Keratinocyte (primary cell): ENCODE results near the gene DAB1. TPM values are rescaled to one million over a fixed set of nuclear protein-coding genes. Genes with fewer than 3 reads are reported as not detected.

Experiments
- DNase-seq: peaks from one replicate; pipeline ENCODE4 v3.0.0-alpha.2; 2011; ENCODE audit warnings: low read depth, missing footprints, low spot score
- FAIRE-seq: peaks from 2 replicates; lab custom pipeline; 2011; peaks lifted over from hg19 to GRCh38; lab: Jason Lieb, UNC
- H2AFZ ChIP-seq: 2 replicates; pipeline ENCODE4 v1.6.0; 2012; ENCODE audit warnings: low read length, control low read depth, inconsistent platforms; ENCODE audit not compliant: control insufficient read depth
- H3K27ac ChIP-seq: 2 replicates; pipeline ENCODE4 v1.5.1; 2011; ENCODE audit warnings: low read length; ENCODE audit not compliant: control insufficient read depth, insufficient read depth
- H3K27me3 ChIP-seq: 3 replicates; pipeline ENCODE4 v1.6.0; 2011; ENCODE audit warnings: low read length; ENCODE audit not compliant: control insufficient read depth, insufficient read depth; ENCODE audit errors: extremely low read depth
- H3K36me3 ChIP-seq, 2 experiments: 2 replicates in 1 of 2; 3 replicates in 1 of 2; pipeline ENCODE4 v1.5.1; 2011; ENCODE audit warnings: low read length in 2 of 2, mild to moderate bottlenecking in 1 of 2; ENCODE audit not compliant: control insufficient read depth in 2 of 2, insufficient read depth in 2 of 2; ENCODE audit errors: extremely low read depth in 1 of 2
- H3K4me1 ChIP-seq: 3 replicates; pipeline ENCODE4 v1.5.1; 2011; ENCODE audit warnings: low read length; ENCODE audit not compliant: control insufficient read depth, insufficient read depth; ENCODE audit errors: extremely low read depth
- H3K4me2 ChIP-seq: 3 replicates; pipeline ENCODE4 v1.6.0; 2011; ENCODE audit warnings: low read depth, low read length; ENCODE audit not compliant: control insufficient read depth, insufficient read depth; ENCODE audit errors: extremely low read depth
- H3K4me3 ChIP-seq, 3 experiments: fragments of 200-600 bp in 1 of 3; sonication (generic) in 1 of 3; 2 replicates in 2 of 3; 3 replicates in 1 of 3; pipeline ENCODE4 v1.5.1; 2011 to 2016; ENCODE audit warnings: low read length in 3 of 3, mild to moderate bottlenecking in 3 of 3, control low read depth in 2 of 3, inconsistent platforms in 1 of 3, low read depth in 1 of 3, mixed read lengths in 1 of 3, mixed run types in 1 of 3, moderate library complexity in 1 of 3; ENCODE audit not compliant: control insufficient read depth in 2 of 3, insufficient read depth in 2 of 3; ENCODE audit errors: extremely low read depth in 1 of 3
- H3K79me2 ChIP-seq: 2 replicates; pipeline ENCODE4 v1.6.0; 2012; ENCODE audit warnings: low read length; ENCODE audit not compliant: control insufficient read depth, insufficient read depth
- H3K9ac ChIP-seq: 3 replicates; pipeline ENCODE4 v1.6.0; 2011; ENCODE audit warnings: low read length; ENCODE audit not compliant: control insufficient read depth, insufficient read depth; ENCODE audit errors: extremely low read depth
- H3K9me1 ChIP-seq: 3 replicates; pipeline ENCODE4 v1.6.0; 2011; ENCODE audit warnings: low read length; ENCODE audit not compliant: control insufficient read depth, insufficient read depth; ENCODE audit errors: extremely low read depth
- H3K9me3 ChIP-seq: 2 replicates; pipeline ENCODE4 v1.5.1; 2012; ENCODE audit warnings: low read depth, low read length; ENCODE audit not compliant: control insufficient read depth
- H4K20me1 ChIP-seq: 3 replicates; pipeline ENCODE4 v1.6.0; 2011; ENCODE audit warnings: low read length; ENCODE audit not compliant: control insufficient read depth, insufficient read depth; ENCODE audit errors: extremely low read depth
- CTCF ChIP-seq, 3 experiments: IDR thresholded peaks in 1 of 3; conservative IDR thresholded peaks in 1 of 3; optimal IDR thresholded peaks in 1 of 3; 2 replicates in 2 of 3; 3 replicates in 1 of 3; pipeline versions ENCODE3 to v1.5.1; 2011; ENCODE audit warnings: low read length in 3 of 3, mild to moderate bottlenecking in 3 of 3, moderate library complexity in 2 of 3, control low read depth in 1 of 3, inconsistent platforms in 1 of 3; ENCODE audit not compliant: insufficient read depth in 2 of 3; ENCODE audit errors: extremely low read depth in 1 of 3
- EZH2 ChIP-seq: IDR thresholded peaks from one replicate; pipeline ENCODE4 v1.6.1; 2012; ENCODE audit warnings: inconsistent platforms, mild to moderate bottlenecking, low read length, moderate library complexity
- dilution Hi-C: fragments of 300-500 bp; cut with MboI; formaldehyde crosslinking; loops from one replicate; pipeline ENCODE4 v1.7.0; 2020; ENCODE audit warnings: low sequenced_read_pairs; ENCODE audit not compliant: extremely low pct_ligation_motif_present
- polyA plus RNA-seq, 5 experiments: library from polyadenylated mRNA; depleted of rRNA in 3 of 5; stranded (reverse) in 3 of 5; stranded (forward) in 1 of 5; unstranded in 1 of 5; fragments of >200 nt; gene quantifications; 1 replicate in 1 of 5; 2 replicates in 3 of 5; 3 replicates in 1 of 5; pipeline versions ENCODE4 v1.2.1 to v1.2.3, GENCODE V29; 2011 to 2012; ENCODE audit warnings: missing spikeins in 2 of 5, low read depth in 1 of 5, low replicate concordance in 1 of 5

Gene DAB1
- polyA plus RNA-seq, 1 donor (not counting 4 experiments of a cell fraction or from before 2014, with no cell fraction given) = 0.01 TPM

- Histone ChIP-seq H3K36me3 (no peaks in the 10 kb centered on the region), H3K4me3 (no peak overlapping the region), H3K4me1 (peaks cover 26% of the 10 kb centered on the region), H2AFZ (no peak overlapping the region), H3K4me2 (no peak overlapping the region), H3K9me3 (no peaks in the 10 kb centered on the region), H4K20me1 (no peaks in the 10 kb centered on the region), H3K79me2 (no peaks in the 10 kb centered on the region), H3K27me3 (no peaks in the 10 kb centered on the region), H3K27ac (no peak overlapping the region), H3K9ac (no peak overlapping the region), H3K9me1 (no peaks in the 10 kb centered on the region)
- DNase-seq (no peak), FAIRE-seq (no peak)
- TF ChIP-seq EZH2 = no peak
- dilution Hi-C loops = no loop called here
These were observed 146.9 kb downstream of the DAB1 start for GRCh38 chr1:57276918-57277317.

DNA sequence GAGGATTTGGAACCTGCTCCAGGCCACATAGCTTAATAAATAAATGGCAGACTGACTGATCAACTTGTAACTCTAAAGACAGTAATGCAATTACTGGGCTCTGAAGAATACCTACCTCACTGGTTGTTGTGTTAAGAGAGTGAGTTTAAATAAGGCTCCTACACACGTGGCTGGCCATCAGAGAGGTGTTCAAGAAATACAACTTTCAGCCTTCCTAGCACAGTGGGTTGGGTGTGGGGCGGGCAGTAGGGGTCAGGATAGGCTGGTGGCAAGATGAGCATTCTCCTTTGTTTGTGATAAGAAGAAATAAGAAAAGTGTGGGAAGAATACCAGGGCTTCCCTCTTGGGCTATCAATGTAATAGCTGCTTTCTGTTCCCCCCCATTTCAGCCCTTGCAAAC lies 151.3 kb downstream of the DAB1 start:
- H3K9me1 ChIP-seq = no peaks in the 10 kb centered on the region
- no peaks in the 10 kb centered on the region for H4K20me1 ChIP-seq
- no peaks in the 10 kb centered on the region for H3K9me3 ChIP-seq
- H3K4me2 ChIP-seq = no peak overlapping the region
- H3K4me3 ChIP-seq = no peak overlapping the region
- no peak overlapping the region for H3K9ac ChIP-seq
- H2AFZ ChIP-seq = no peak overlapping the region
- peaks cover 3% of the 10 kb centered on the region for H3K4me1 ChIP-seq
- TF ChIP-seq EZH2 = no peak
- TF ChIP-seq CTCF (optimal IDR thresholded peaks at IDR 0.05 in 1 of 3, IDR thresholded peaks at IDR 0.05 in 1 of 3, conservative IDR thresholded peaks at IDR 0.05 in 1 of 3; ENCODE audit: extremely low read depth in 1 of 3, insufficient read depth in 2 of 3, low read length in 3 of 3) = no peak
- H3K27me3 ChIP-seq = no peaks in the 10 kb centered on the region
- dilution Hi-C loops = no loop called here
- no peak overlapping the region for H3K27ac ChIP-seq
- DNase-seq (no peak), FAIRE-seq (no peak)
- H3K36me3 ChIP-seq = no peaks in the 10 kb centered on the region
- no peaks in the 10 kb centered on the region for H3K79me2 ChIP-seq

GRCh38 chr1:57272150-57272549 lies 151.7 kb downstream of the DAB1 start:
- dilution Hi-C loops = no loop called here
- TF ChIP-seq EZH2 (no peak), CTCF (optimal IDR thresholded peaks at IDR 0.05 in 1 of 3, IDR thresholded peaks at IDR 0.05 in 1 of 3, conservative IDR thresholded peaks at IDR 0.05 in 1 of 3; ENCODE audit: extremely low read depth in 1 of 3, insufficient read depth in 2 of 3, low read length in 3 of 3) (no peak)

More at GRCh38 chr1:57272150-57272549, 151.7 kb downstream of the DAB1 start:
- Histone ChIP-seq H3K79me2 (no peaks in the 10 kb centered on the region), H3K4me2 (no peak overlapping the region), H3K9me1 (no peaks in the 10 kb centered on the region), H3K36me3 (no peaks in the 10 kb centered on the region), H3K27me3 (no peaks in the 10 kb centered on the region), H3K9me3 (no peaks in the 10 kb centered on the region), H3K27ac (no peak overlapping the region), H3K4me1 (no peaks in the 10 kb centered on the region), H2AFZ (no peak overlapping the region), H4K20me1 (no peaks in the 10 kb centered on the region), H3K9ac (no peak overlapping the region), H3K4me3 (no peak overlapping the region)
- DNase-seq (no peak), FAIRE-seq (no peak)
